Suprapubic skin (tissue), 4 donors: ENCODE data around the gene CACNA1E. TPM values are rescaled to one million over a fixed set of nuclear protein-coding genes. Genes with fewer than 3 reads are reported as not detected.

ENCODE experiments used
- DNase-seq, 2 donors: peaks; one replicate each; pipeline ENCODE4 v3.0.0-alpha.2; 2019; ENCODE audit warnings: low spot score in 2 of 2
- H3K27ac ChIP-seq: fragments of 200-600 bp; sonication (generic); one replicate; pipeline ENCODE4 v1.5.1; 2019
- H3K27me3 ChIP-seq: fragments of 200-600 bp; sonication (generic); one replicate; pipeline ENCODE4 v1.5.1; 2019
- H3K36me3 ChIP-seq: fragments of 200-600 bp; sonication (generic); one replicate; pipeline ENCODE4 v1.5.1; 2019
- H3K4me1 ChIP-seq: fragments of 200-600 bp; sonication (generic); one replicate; pipeline ENCODE4 v1.5.1; 2019
- H3K4me3 ChIP-seq: fragments of 200-600 bp; sonication (generic); one replicate; pipeline ENCODE4 v1.5.1; 2019; ENCODE audit warnings: mild to moderate bottlenecking
- H3K9me3 ChIP-seq: fragments of 200-600 bp; sonication (generic); one replicate; pipeline ENCODE4 v1.5.1; 2019
- EP300 ChIP-seq: sonication (generic); formaldehyde crosslinking; IDR thresholded peaks from one replicate; pipeline ENCODE4 v1.6.1; 2017; ENCODE audit warnings: antibody characterized with exemption
- POLR2A ChIP-seq, 2 donors: fragments of 450-650 bp; IDR thresholded peaks; one replicate each; pipeline ENCODE4 v1.6.1; 2017; ENCODE audit warnings: antibody characterized with exemption in 2 of 2, mild to moderate bottlenecking in 2 of 2, moderate library complexity in 2 of 2
- POLR2AphosphoS5 ChIP-seq, 3 donors: sonication (generic); formaldehyde crosslinking; IDR thresholded peaks; one replicate each; pipeline ENCODE4 v1.6.1; 2017; ENCODE audit warnings: antibody characterized with exemption in 3 of 3
- WGBS: methylation state at CpG from one replicate; pipeline ENCODE4 v1.1.5; 2018; 5-methylcytosine and 5-hydroxymethylcytosine counted together
- total RNA-seq, 4 donors: library from RNA; depleted of rRNA; stranded (reverse); fragments of >200 nt; gene quantifications; one replicate each; pipeline ENCODE4 v1.1.0, GENCODE V29; 2016
- TF ChIP-seq, protein P1 (sequence below), 2 donors: fragments of 200-600 bp in 1 of 2; fragments of 450-650 bp in 1 of 2; sonication (generic) in 1 of 2; IDR thresholded peaks; one replicate each; pipeline ENCODE4 v1.5.1; 2016 to 2019; ENCODE audit warnings: antibody characterized with exemption in 2 of 2, mild to moderate bottlenecking in 1 of 2, moderate library complexity in 1 of 2

CACNA1E gene
- total RNA-seq, 4 donors from 2014 or later: not detected

DNA sequence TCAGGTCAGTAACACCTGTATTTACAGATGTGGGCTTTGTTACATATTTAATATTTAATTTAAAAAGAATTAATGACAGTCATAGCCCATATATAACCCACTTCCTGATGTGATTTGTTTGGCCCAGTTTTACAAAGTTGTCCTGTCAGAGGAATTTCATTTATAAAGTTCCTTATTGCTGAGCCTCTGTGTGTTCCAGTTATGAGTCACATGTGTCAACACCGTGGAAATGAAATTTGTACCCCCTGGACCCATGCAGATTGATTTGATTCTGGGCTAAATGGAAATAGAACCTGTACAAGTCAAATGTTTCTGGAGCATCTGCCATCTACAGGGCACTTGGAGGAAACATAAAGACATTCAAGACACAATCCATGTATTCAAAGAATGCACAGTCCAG, 149.2 kb downstream of the CACNA1E start:
- WGBS: 48% methylated on average over 1 of the region's 1 CpG

DNA sequence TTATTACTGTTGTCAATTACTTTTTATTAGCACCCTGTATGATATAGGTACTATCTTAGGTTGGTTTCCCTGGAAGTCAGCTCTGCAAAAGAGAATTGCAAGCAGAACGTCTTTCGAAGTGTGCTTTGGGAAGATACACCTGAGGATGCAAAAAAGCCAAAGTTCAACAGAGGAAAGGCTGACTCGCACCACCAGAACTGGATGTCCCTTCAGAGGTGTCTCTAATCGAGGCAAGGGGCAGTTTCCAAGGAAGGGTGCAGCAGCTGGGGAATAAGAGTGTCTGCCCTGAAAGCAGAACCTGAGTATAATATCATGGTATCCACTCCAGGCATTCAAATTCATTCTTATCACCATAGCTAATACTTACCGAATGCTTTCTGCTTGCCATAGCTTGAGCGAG, 149.6 kb downstream of the CACNA1E start:
- no peaks in the 10 kb centered on the region for H3K36me3 ChIP-seq
- H3K27ac ChIP-seq: no peak overlapping the region
- H3K4me3 ChIP-seq: no peak overlapping the region
- H3K27me3 ChIP-seq: peaks cover 10% of the 10 kb centered on the region
- TF ChIP-seq EP300 (no peak), POLR2A (IDR thresholded peaks at IDR 0.05) (no peak), POLR2AphosphoS5 (IDR thresholded peaks at IDR 0.05) (no peak)
- TF ChIP-seq, protein P1, sequence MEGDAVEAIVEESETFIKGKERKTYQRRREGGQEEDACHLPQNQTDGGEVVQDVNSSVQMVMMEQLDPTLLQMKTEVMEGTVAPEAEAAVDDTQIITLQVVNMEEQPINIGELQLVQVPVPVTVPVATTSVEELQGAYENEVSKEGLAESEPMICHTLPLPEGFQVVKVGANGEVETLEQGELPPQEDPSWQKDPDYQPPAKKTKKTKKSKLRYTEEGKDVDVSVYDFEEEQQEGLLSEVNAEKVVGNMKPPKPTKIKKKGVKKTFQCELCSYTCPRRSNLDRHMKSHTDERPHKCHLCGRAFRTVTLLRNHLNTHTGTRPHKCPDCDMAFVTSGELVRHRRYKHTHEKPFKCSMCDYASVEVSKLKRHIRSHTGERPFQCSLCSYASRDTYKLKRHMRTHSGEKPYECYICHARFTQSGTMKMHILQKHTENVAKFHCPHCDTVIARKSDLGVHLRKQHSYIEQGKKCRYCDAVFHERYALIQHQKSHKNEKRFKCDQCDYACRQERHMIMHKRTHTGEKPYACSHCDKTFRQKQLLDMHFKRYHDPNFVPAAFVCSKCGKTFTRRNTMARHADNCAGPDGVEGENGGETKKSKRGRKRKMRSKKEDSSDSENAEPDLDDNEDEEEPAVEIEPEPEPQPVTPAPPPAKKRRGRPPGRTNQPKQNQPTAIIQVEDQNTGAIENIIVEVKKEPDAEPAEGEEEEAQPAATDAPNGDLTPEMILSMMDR (IDR thresholded peaks at IDR 0.05): no peak
- no peak for DNase-seq
- WGBS: 87% methylated on average over 6 of the region's 6 CpGs
- H3K4me1 ChIP-seq: no peaks in the 10 kb centered on the region
- no peaks in the 10 kb centered on the region for H3K9me3 ChIP-seq

More for the DNA sequence above, 149.2 kb downstream of the CACNA1E start:
- Histone ChIP-seq H3K9me3 (no peaks in the 10 kb centered on the region), H3K27ac (no peak overlapping the region), H3K4me3 (no peak overlapping the region), H3K4me1 (no peaks in the 10 kb centered on the region), H3K36me3 (no peaks in the 10 kb centered on the region), H3K27me3 (peaks cover 7% of the 10 kb centered on the region)
- TF ChIP-seq, protein P1 (IDR thresholded peaks at IDR 0.05): no peak
- TF ChIP-seq POLR2AphosphoS5 (IDR thresholded peaks at IDR 0.05) (no peak), EP300 (no peak), POLR2A (IDR thresholded peaks at IDR 0.05) (no peak)
- no peak for DNase-seq

DNA sequence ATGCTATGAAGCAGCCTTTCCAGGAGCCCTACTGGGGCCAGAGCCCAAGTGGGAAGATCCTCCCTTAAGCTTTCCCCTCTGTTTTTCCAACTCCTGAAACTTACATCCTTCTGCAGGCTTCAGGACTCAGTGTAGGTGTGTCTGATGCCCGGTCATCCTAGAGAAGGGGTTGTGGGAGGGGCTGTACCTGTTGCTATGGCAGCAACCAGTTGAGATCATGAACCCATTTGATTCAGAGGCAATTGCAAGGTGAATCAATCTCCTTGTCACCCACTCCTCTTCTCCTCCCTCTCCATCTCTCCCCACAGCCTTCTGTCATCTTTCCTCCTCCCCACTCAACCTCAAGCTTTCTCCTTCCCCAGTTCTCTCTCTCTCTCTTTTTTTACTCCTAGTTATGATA, 151.8 kb downstream of the CACNA1E start:
- no peaks in the 10 kb centered on the region for H3K36me3 ChIP-seq
- no peak for DNase-seq
- H3K9me3 ChIP-seq: no peaks in the 10 kb centered on the region
- WGBS: 42% methylated on average over 1 of the region's 1 CpG
- TF ChIP-seq, protein P1 (IDR thresholded peaks at IDR 0.05): no peak
- TF ChIP-seq POLR2A (IDR thresholded peaks at IDR 0.05) (no peak), POLR2AphosphoS5 (IDR thresholded peaks at IDR 0.05) (no peak), EP300 (no peak)
- peaks cover 24% of the 10 kb centered on the region for H3K27me3 ChIP-seq
- no peak overlapping the region for H3K4me3 ChIP-seq
- no peak overlapping the region for H3K27ac ChIP-seq
- H3K4me1 ChIP-seq: no peaks in the 10 kb centered on the region

DNA sequence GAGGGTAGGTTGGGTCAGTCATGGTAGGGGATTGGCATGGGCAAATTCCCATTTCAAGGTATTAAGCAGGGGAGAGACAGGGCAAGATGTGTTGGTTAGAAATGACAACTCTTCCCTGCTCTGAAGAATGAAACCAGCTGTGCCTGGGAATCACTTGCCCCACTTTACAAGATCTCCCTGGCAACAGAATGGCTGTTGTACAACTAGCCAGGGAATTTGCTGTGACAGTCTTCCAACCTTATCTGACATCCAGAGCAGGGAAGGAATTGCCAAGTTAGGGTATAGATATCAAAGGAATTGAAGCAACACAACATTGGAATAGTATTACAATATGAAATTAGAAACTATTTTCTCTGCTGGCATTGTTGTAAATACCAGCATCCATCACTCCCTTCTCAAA, 154.7 kb downstream of the CACNA1E start:
- TF ChIP-seq POLR2AphosphoS5 (IDR thresholded peaks at IDR 0.05): no peak
- Histone ChIP-seq H3K27me3 (peaks cover 24% of the 10 kb centered on the region), H3K4me1 (no peaks in the 10 kb centered on the region), H3K36me3 (no peaks in the 10 kb centered on the region), H3K27ac (no peak overlapping the region), H3K9me3 (no peaks in the 10 kb centered on the region), H3K4me3 (no peak overlapping the region)
- DNase-seq: no peak

DNA sequence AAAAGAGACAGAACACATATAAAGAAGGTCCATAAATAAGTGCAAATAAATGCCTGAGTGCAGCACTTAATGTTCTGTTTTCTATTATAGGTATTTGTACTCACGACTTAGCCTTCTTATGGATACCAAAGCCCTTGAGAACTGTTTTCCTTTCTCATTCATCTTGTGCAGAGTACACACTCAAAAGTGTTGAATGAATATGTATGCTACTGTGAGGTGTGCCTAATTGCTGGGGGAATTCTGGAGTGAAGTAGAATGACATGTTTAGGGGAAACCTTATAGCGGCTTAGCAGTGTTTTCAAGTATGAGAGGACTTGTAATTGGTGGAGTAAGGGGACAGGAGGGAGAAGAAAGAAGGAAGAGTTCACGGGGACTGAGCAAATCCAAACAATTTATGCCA, 157.6 kb downstream of the CACNA1E start:
- Histone ChIP-seq H3K4me3 (no peak overlapping the region), H3K4me1 (no peaks in the 10 kb centered on the region), H3K36me3 (no peaks in the 10 kb centered on the region), H3K9me3 (no peaks in the 10 kb centered on the region), H3K27me3 (peaks cover 24% of the 10 kb centered on the region), H3K27ac (no peak overlapping the region)
- 76% methylated on average over 3 of the region's 3 CpGs for WGBS
- TF ChIP-seq EP300 (no peak), POLR2A (IDR thresholded peaks at IDR 0.05) (no peak), POLR2AphosphoS5 (IDR thresholded peaks at IDR 0.05) (no peak)
- TF ChIP-seq, protein P1 (IDR thresholded peaks at IDR 0.05): no peak
- DNase-seq: no peak

DNA sequence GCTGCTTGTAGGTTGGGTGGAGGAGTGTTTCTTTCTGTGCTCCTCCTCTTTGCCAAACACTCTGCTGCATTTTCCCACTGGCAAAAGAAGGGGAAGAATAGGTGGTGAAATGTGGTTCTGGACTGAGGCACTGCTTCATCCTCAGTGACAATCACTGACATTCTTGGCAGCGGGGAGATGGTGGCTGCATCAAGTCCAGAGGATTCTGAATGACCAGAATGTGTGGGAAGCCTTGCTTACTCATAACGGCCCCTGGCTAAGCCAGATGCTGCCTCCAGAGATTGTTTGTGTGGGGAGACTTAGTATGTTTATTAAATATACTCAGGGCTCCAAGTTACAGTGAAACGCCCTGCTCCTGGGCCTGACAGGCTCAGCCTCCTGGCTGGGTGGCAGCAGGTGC, 160.3 kb downstream of the CACNA1E start:
- 59% methylated on average over 3 of the region's 3 CpGs for WGBS

More for the DNA sequence above, 160.3 kb downstream of the CACNA1E start:
- Histone ChIP-seq H3K27ac (no peak overlapping the region), H3K27me3 (peaks cover 16% of the 10 kb centered on the region), H3K4me1 (no peaks in the 10 kb centered on the region), H3K9me3 (no peaks in the 10 kb centered on the region), H3K4me3 (no peak overlapping the region), H3K36me3 (no peaks in the 10 kb centered on the region)
- TF ChIP-seq, protein P1 (IDR thresholded peaks at IDR 0.05): no peak
- TF ChIP-seq POLR2A (IDR thresholded peaks at IDR 0.05): no peak
- no peak for TF ChIP-seq POLR2AphosphoS5 (IDR thresholded peaks at IDR 0.05)
- TF ChIP-seq EP300: no peak
- no peak for DNase-seq
